Measurements from ENCODE around the gene WDR64.

Gene WDR64

GRCh38 chr1:241836941-241837340, 184.9 kb downstream of the WDR64 start:
- no peak for TF ChIP-seq CTCF (conservative IDR thresholded peaks at IDR 0.05)
- no peak overlapping the region for H3K27ac ChIP-seq

GRCh38 chr1:241837416-241837815, 185.3 kb downstream of the WDR64 start:
- TF ChIP-seq CTCF (conservative IDR thresholded peaks at IDR 0.05) = no peak
- no peak overlapping the region for H3K27ac ChIP-seq

- no peak for TF ChIP-seq CTCF (conservative IDR thresholded peaks at IDR 0.05)
- H3K27ac ChIP-seq = no peak overlapping the region
Observed at GRCh38 chr1:241837901-241838300, 185.8 kb downstream of the WDR64 start.

- no peak overlapping the region for H3K27ac ChIP-seq
- no peak for TF ChIP-seq CTCF (conservative IDR thresholded peaks at IDR 0.05)
Observed at GRCh38 chr1:241838897-241839296, 186.8 kb downstream of the WDR64 start.

- no peak for TF ChIP-seq CTCF (conservative IDR thresholded peaks at IDR 0.05)
- H3K27ac ChIP-seq = no peak overlapping the region
Observed at GRCh38 chr1:241839369-241839979, 187.4 kb downstream of the WDR64 start.

- TF ChIP-seq CTCF (conservative IDR thresholded peaks at IDR 0.05) = no peak
- H3K27ac ChIP-seq = no peak overlapping the region
Observed at GRCh38 chr1:241840164-241840563, 188.1 kb downstream of the WDR64 start.

- no peak overlapping the region for H3K27ac ChIP-seq
- no peak for TF ChIP-seq CTCF (conservative IDR thresholded peaks at IDR 0.05)
Observed at GRCh38 chr1:241841691-241842090, 189.6 kb downstream of the WDR64 start.
